Endothelial cell (in vitro differentiated cells): ENCODE measurements around the gene ARHGEF26. TPM values are rescaled to one million over a fixed set of nuclear protein-coding genes. Genes with fewer than 3 reads are reported as not detected.

Experiments
- DNase-seq: peaks from one replicate; pipeline ENCODE4 v3.0.0; 2021; ENCODE audit warnings: low spot score
- H3K27ac Mint-ChIP-seq: one replicate; pipeline ENCODE4 v1.8.0; 2021; ENCODE audit warnings: mixed read lengths, inconsistent platforms; ENCODE audit not compliant: unreplicated experiment
- H3K27me3 Mint-ChIP-seq: one replicate; pipeline ENCODE4 v1.8.0; 2021; ENCODE audit warnings: mild to moderate bottlenecking, moderate library complexity, mixed read lengths, inconsistent platforms; ENCODE audit not compliant: unreplicated experiment
- H3K36me3 Mint-ChIP-seq: one replicate; pipeline ENCODE4 v1.8.0; 2021; ENCODE audit warnings: mild to moderate bottlenecking, low read depth, mixed read lengths, inconsistent platforms; ENCODE audit not compliant: unreplicated experiment
- H3K4me1 Mint-ChIP-seq: one replicate; pipeline ENCODE4 v1.8.0; 2021; ENCODE audit warnings: mild to moderate bottlenecking, mixed read lengths, inconsistent platforms; ENCODE audit not compliant: unreplicated experiment
- H3K4me3 Mint-ChIP-seq: one replicate; pipeline ENCODE4 v1.8.0; 2021; ENCODE audit warnings: mild to moderate bottlenecking, mixed read lengths, inconsistent platforms; ENCODE audit not compliant: unreplicated experiment
- H3K9me3 Mint-ChIP-seq: one replicate; pipeline ENCODE4 v1.8.0; 2021; ENCODE audit warnings: mixed read lengths, inconsistent platforms; ENCODE audit not compliant: unreplicated experiment
- CTCF ChIP-seq: fragments of 200-600 bp; sonication (generic); IDR thresholded peaks from one replicate; pipeline ENCODE4 v1.5.0; 2021; ENCODE audit warnings: antibody characterized with exemption; ENCODE audit not compliant: unreplicated experiment
- total RNA-seq: library from RNA; stranded (reverse); fragmentation: NEBNext Ultra II Directional; extraction: Animal tissue kit (Norgen Biotek cat#: 25700); gene quantifications from one replicate; pipeline ENCODE4 v1.2.1, GENCODE V29; 2021; ENCODE audit not compliant: unreplicated experiment

Gene ARHGEF26
- total RNA-seq, 1 donor from 2014 or later = 22.9 TPM

- no peaks in the 10 kb centered on the region for H3K27me3 Mint-ChIP-seq
Observed at GRCh38 chr3:154294016-154294415, 172.8 kb downstream of the ARHGEF26 start.

GRCh38 chr3:154301561-154301960, 180.4 kb downstream of the ARHGEF26 start:
- Mint-ChIP-seq H3K36me3 (peaks cover 22% of the 10 kb centered on the region), H3K27me3 (no peaks in the 10 kb centered on the region), H3K9me3 (no peaks in the 10 kb centered on the region), H3K4me1 (no peaks in the 10 kb centered on the region), H3K4me3 (no peak overlapping the region), H3K27ac (no peak overlapping the region)
- no peak for TF ChIP-seq CTCF
- no peak for DNase-seq

More at GRCh38 chr3:154294016-154294415, 172.8 kb downstream of the ARHGEF26 start:
- Mint-ChIP-seq H3K27ac (no peak overlapping the region), H3K4me1 (no peaks in the 10 kb centered on the region), H3K4me3 (no peak overlapping the region), H3K36me3 (peaks cover 19% of the 10 kb centered on the region), H3K9me3 (no peaks in the 10 kb centered on the region)
- TF ChIP-seq CTCF = no peak
- no peak for DNase-seq

- H3K9me3 Mint-ChIP-seq = no peaks in the 10 kb centered on the region
- peaks cover 19% of the 10 kb centered on the region for H3K36me3 Mint-ChIP-seq
- TF ChIP-seq CTCF = no peak
- no peak overlapping the region for H3K27ac Mint-ChIP-seq
- no peak overlapping the region for H3K4me3 Mint-ChIP-seq
- DNase-seq = no peak
- H3K4me1 Mint-ChIP-seq = no peaks in the 10 kb centered on the region
- no peaks in the 10 kb centered on the region for H3K27me3 Mint-ChIP-seq
Observed at GRCh38 chr3:154304116-154304786, 183.1 kb downstream of the ARHGEF26 start.

- H3K27ac Mint-ChIP-seq = no peak overlapping the region
Observed at GRCh38 chr3:154304936-154305335, 183.7 kb downstream of the ARHGEF26 start.

More at GRCh38 chr3:154304936-154305335, 183.7 kb downstream of the ARHGEF26 start:
- Mint-ChIP-seq H3K27me3 (no peaks in the 10 kb centered on the region), H3K4me3 (no peak overlapping the region), H3K9me3 (no peaks in the 10 kb centered on the region), H3K36me3 (peaks cover 19% of the 10 kb centered on the region), H3K4me1 (no peaks in the 10 kb centered on the region)
- TF ChIP-seq CTCF = no peak
- no peak for DNase-seq
